Inflammatory macrophage (primary cell): ENCODE data around the gene PANK4.

Source experiments
- DNase-seq, 2 donors: peaks; one replicate each; pipeline ENCODE4 v3.0.0-alpha.2; 2020 to 2022

PANK4 gene

GRCh38 chr1:2458687-2459086 lies 67.7 kb downstream of the PANK4 start:
- no peak for DNase-seq
